ENCODE results near the gene SMIM33.
"Not testable (repeated sequence)": the region's sequence is repeated elsewhere in the genome, so short reads cannot be mapped to it uniquely, and the experiment has no call there.

Gene SMIM33

GRCh38 chr5:139481580-139482049, 10.8 kb downstream of the SMIM33 start:
- peak in 1 of 58 donors; percentile 25 for DNase-seq

GRCh38 chr5:139482050-139482889, 11.5 kb downstream of the SMIM33 start, which contains the start of gene STING1:
TSS of gene STING1 (minus strand) at chr5:139482758. CDS start at chr5:139481704, 1,054 bp downstream.
- DNase-seq = peak in 21 of 58 donors; percentile 5 to 41 (median 13)

GRCh38 chr5:139482890-139483208, 12.0 kb downstream of the SMIM33 start:
- DNase-seq = not testable (repeated sequence)

GRCh38 chr5:139486201-139486600, 15.4 kb downstream of the SMIM33 start:
- no peak for DNase-seq

GRCh38 chr5:139488260-139488659, 17.5 kb downstream of the SMIM33 start:
- DNase-seq = peak in 20 of 58 donors; percentile 7 to 43 (median 20)

- no peak for DNase-seq
Observed at GRCh38 chr5:139492700-139493192, 21.9 kb downstream of the SMIM33 start.

GRCh38 chr5:139494256-139494655, 23.5 kb downstream of the SMIM33 start:
- DNase-seq = no peak

- no peak for DNase-seq
Observed at GRCh38 chr5:139494832-139495231, 24.0 kb downstream of the SMIM33 start.

GRCh38 chr5:139495638-139496435, 25.0 kb downstream of the SMIM33 start:
- DNase-seq = no peak

GRCh38 chr5:139501381-139501780, 30.6 kb downstream of the SMIM33 start:
- DNase-seq = no peak

- not testable (repeated sequence) for DNase-seq
Observed at GRCh38 chr5:139503036-139503817, 32.4 kb downstream of the SMIM33 start.

- DNase-seq = peak in 1 of 58 donors; percentile 14
Observed at GRCh38 chr5:139503879-139504278, 33.1 kb downstream of the SMIM33 start.

GRCh38 chr5:139504722-139505121, 33.9 kb downstream of the SMIM33 start:
- not testable (repeated sequence) for DNase-seq

- no peak for DNase-seq
Observed at GRCh38 chr5:139512786-139513390, 42.1 kb downstream of the SMIM33 start.

- DNase-seq = peak in 52 of 58 donors; percentile 2 to 75 (median 46)
Observed at GRCh38 chr5:139513434-139513833, 42.6 kb downstream of the SMIM33 start.

- peak in 15 of 58 donors; percentile 4 to 56 (median 36) for DNase-seq
Observed at GRCh38 chr5:139513852-139514485, 43.2 kb downstream of the SMIM33 start.

- no peak for DNase-seq
Observed at GRCh38 chr5:139514486-139514856, 43.7 kb downstream of the SMIM33 start.

GRCh38 chr5:139517683-139518564, 47.1 kb downstream of the SMIM33 start:
- DNase-seq = peak in 57 of 58 donors; percentile 44 to 95 (median 85)
